KMS-11 (cell line): ENCODE results near the gene GRAMD1C.
"Not testable (repeated sequence)": the region's sequence is repeated elsewhere in the genome, so short reads cannot be mapped to it uniquely, and the experiment has no call there.

Experiments
- H2AFZ ChIP-seq: fragments of 200-600 bp; sonication (generic); 2 replicates; pipeline ENCODE4 v1.6.1; 2016; ENCODE audit warnings: antibody characterized with exemption, mixed run types, low read depth
- H3K27ac ChIP-seq: fragments of 200-600 bp; sonication (generic); 2 replicates; pipeline ENCODE4 v1.6.1; 2016; ENCODE audit warnings: mild to moderate bottlenecking, mixed run types
- H3K27me3 ChIP-seq: fragments of 200-600 bp; sonication (generic); 2 replicates; pipeline ENCODE4 v1.6.1; 2017; ENCODE audit warnings: mild to moderate bottlenecking, low read depth, mixed run types, moderate library complexity; ENCODE audit not compliant: insufficient read depth
- H3K36me3 ChIP-seq: fragments of 200-600 bp; sonication (generic); 2 replicates; pipeline ENCODE4 v1.6.1; 2017; ENCODE audit warnings: mild to moderate bottlenecking, mixed run types; ENCODE audit not compliant: insufficient read depth
- H3K4me1 ChIP-seq: fragments of 200-600 bp; sonication (generic); 2 replicates; pipeline ENCODE4 v1.6.1; 2016; ENCODE audit warnings: mild to moderate bottlenecking, low read depth, mixed run types; ENCODE audit not compliant: poor library complexity, severe bottlenecking
- H3K4me2 ChIP-seq: fragments of 200-600 bp; sonication (generic); 2 replicates; pipeline ENCODE4 v1.7.0; 2016; ENCODE audit warnings: mild to moderate bottlenecking, mixed run types
- H3K4me3 ChIP-seq: fragments of 200-600 bp; sonication (generic); IDR thresholded peaks from 2 replicates; pipeline ENCODE4 v1.6.1; 2017; ENCODE audit warnings: low read depth, low read length, mixed read lengths; ENCODE audit not compliant: insufficient read depth
- H3K79me2 ChIP-seq: fragments of 200-600 bp; sonication (generic); 2 replicates; pipeline ENCODE4 v1.6.1; 2016; ENCODE audit warnings: low read depth, mixed run types; ENCODE audit not compliant: insufficient read depth
- H3K9ac ChIP-seq: fragments of 200-600 bp; sonication (generic); 2 replicates; pipeline ENCODE4 v1.6.1; 2016; ENCODE audit warnings: mild to moderate bottlenecking, mixed run types
- H4K20me1 ChIP-seq: fragments of 200-600 bp; sonication (generic); 2 replicates; pipeline ENCODE4 v1.6.1; 2016; ENCODE audit warnings: mild to moderate bottlenecking, mixed run types; ENCODE audit not compliant: insufficient read depth
- TF ChIP-seq, protein P1 (sequence below): fragments of 200-600 bp; sonication (generic); conservative IDR thresholded peaks from 2 replicates; pipeline ENCODE4 v1.6.1; 2017; ENCODE audit warnings: low read depth, mild to moderate bottlenecking, antibody characterized with exemption, low read length, moderate library complexity, mixed read lengths

The GRAMD1C gene

DNA sequence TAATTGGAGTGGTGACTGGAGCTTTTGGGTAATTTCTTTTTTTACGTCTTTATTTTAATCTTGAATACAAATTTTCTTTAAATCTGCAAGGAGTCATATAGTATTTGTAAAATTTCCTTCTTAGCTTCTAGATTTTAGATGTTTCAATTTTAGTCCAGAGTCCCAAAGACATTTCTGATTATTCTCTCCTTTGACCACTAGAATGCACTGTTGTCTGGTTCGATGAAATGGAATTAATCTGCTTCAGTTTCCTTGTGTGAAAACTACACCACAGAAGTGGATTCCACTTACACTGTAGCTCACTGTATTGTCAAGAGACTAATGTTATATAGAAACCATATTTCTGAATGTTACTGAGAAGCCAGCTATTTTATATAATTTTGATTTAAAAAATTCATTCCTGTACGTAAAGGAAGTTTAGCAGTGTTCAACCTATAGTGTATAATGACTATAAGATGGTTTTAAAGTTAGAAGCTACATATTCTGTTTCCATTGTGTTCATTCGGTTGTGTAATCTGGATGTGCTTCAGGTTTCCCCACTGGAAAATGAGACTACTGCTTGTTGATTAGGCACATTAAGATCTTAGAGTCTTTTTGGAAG is 6.1 kb downstream of the GRAMD1C start:
- Histone ChIP-seq H2AFZ (no peak overlapping the region), H3K4me3 (no peak overlapping the region), H3K27ac (no peak overlapping the region), H3K36me3 (no peaks in the 10 kb centered on the region), H4K20me1 (no peaks in the 10 kb centered on the region), H3K4me2 (no peak overlapping the region), H3K27me3 (no peaks in the 10 kb centered on the region), H3K9ac (no peak overlapping the region), H3K79me2 (no peaks in the 10 kb centered on the region), H3K4me1 (no peaks in the 10 kb centered on the region)
- TF ChIP-seq, protein P1, sequence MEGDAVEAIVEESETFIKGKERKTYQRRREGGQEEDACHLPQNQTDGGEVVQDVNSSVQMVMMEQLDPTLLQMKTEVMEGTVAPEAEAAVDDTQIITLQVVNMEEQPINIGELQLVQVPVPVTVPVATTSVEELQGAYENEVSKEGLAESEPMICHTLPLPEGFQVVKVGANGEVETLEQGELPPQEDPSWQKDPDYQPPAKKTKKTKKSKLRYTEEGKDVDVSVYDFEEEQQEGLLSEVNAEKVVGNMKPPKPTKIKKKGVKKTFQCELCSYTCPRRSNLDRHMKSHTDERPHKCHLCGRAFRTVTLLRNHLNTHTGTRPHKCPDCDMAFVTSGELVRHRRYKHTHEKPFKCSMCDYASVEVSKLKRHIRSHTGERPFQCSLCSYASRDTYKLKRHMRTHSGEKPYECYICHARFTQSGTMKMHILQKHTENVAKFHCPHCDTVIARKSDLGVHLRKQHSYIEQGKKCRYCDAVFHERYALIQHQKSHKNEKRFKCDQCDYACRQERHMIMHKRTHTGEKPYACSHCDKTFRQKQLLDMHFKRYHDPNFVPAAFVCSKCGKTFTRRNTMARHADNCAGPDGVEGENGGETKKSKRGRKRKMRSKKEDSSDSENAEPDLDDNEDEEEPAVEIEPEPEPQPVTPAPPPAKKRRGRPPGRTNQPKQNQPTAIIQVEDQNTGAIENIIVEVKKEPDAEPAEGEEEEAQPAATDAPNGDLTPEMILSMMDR, result peak; percentile 72

DNA sequence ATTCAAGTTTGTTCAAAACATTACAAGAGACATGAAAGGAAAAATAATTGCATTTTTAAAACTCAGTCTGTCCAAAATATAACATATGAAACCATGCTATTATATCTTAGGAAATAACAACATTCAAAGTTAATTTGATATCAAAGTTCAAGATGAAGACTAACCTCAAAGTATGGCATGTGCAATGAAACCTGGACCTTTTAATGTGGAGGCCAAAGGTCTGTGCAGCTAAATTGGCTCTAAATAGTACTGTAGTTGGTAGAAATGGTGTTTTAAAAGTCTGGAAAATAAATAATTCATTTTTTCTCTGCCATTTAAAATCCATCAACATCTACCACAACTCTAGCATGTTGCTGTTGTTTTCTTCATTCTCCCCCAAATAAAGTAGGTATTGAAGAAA is 8.7 kb downstream of the GRAMD1C start:
- TF ChIP-seq, protein P1, result no peak
- Histone ChIP-seq H3K4me3 (no peak overlapping the region), H3K4me1 (no peaks in the 10 kb centered on the region), H3K27me3 (no peaks in the 10 kb centered on the region), H3K36me3 (no peaks in the 10 kb centered on the region), H3K4me2 (no peak overlapping the region), H4K20me1 (no peaks in the 10 kb centered on the region), H3K9ac (no peak overlapping the region), H3K27ac (no peak overlapping the region), H2AFZ (no peak overlapping the region), H3K79me2 (no peaks in the 10 kb centered on the region)

GRCh38 chr3:113847664-113848461 is 9.3 kb downstream of the GRAMD1C start:
- TF ChIP-seq, protein P1, result no peak
- Histone ChIP-seq H3K36me3 (no peaks in the 10 kb centered on the region), H3K4me2 (no peak overlapping the region)

GRCh38 chr3:113849071-113849470 is 10.5 kb downstream of the GRAMD1C start:
- H3K4me1 ChIP-seq, H3K27ac ChIP-seq, H3K36me3 ChIP-seq, H3K79me2 ChIP-seq, H3K4me2 ChIP-seq, H3K27me3 ChIP-seq, H4K20me1 ChIP-seq, H2AFZ ChIP-seq, H3K4me3 ChIP-seq, H3K9ac ChIP-seq: not testable (repeated sequence)

More at GRCh38 chr3:113847664-113848461, 9.3 kb downstream of the GRAMD1C start:
- no peak overlapping the region for H2AFZ ChIP-seq
- H4K20me1 ChIP-seq, result no peaks in the 10 kb centered on the region
- no peaks in the 10 kb centered on the region for H3K4me1 ChIP-seq
- H3K9ac ChIP-seq, result no peak overlapping the region
- no peak overlapping the region for H3K27ac ChIP-seq
- no peaks in the 10 kb centered on the region for H3K27me3 ChIP-seq
- H3K79me2 ChIP-seq, result no peaks in the 10 kb centered on the region
- no peak overlapping the region for H3K4me3 ChIP-seq

DNA sequence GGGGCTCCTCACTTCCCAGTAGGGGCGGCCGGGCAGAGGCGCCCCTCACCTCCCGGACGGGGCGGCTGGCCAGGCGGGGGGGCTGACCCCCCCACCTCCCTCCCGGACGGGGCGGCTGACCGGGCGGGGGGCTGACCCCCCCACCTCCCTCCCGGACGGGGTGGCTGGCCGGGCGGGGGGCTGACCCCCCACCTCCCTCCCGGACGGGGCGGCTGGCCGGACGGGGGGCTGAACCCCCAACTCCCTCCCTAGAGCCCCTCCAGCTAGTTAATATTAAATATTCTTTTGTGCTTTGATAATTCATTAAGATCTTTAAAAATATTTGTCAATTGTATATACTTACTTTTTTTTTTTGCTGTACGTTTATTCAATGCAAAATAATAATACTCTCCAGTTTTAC is 11.3 kb downstream of the GRAMD1C start:
- not testable (repeated sequence) for H4K20me1 ChIP-seq, H2AFZ ChIP-seq, H3K36me3 ChIP-seq, H3K4me1 ChIP-seq, H3K4me3 ChIP-seq, H3K27me3 ChIP-seq, H3K27ac ChIP-seq, H3K9ac ChIP-seq, H3K4me2 ChIP-seq, H3K79me2 ChIP-seq

DNA sequence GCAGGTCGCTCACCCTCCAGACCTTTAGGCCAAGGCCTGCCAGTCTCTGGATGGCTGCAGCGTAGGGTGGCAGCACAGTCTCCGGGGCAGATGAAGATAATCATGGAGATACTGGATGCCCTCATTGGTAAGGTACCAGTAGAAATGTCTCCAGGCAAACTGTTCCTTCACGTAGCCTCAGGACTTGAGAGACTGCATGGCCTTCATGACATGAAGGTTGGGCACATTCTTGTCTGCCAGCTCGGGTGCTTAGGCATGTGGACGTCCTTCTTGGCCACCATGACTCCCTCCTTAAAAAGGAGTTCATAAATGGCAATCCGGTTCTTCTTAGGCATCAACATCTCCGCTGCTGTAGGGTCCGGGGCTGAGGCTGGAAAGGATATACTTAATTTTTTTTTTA is 11.8 kb downstream of the GRAMD1C start:
- not testable (repeated sequence) for H3K36me3 ChIP-seq, H3K9ac ChIP-seq, H3K4me2 ChIP-seq, H3K27ac ChIP-seq, H4K20me1 ChIP-seq, H3K4me1 ChIP-seq, H3K79me2 ChIP-seq, H3K27me3 ChIP-seq, H3K4me3 ChIP-seq, H2AFZ ChIP-seq
